OCI-LY7 (cell line): ENCODE results near the gene FSIP2. TPM values are rescaled to one million over a fixed set of nuclear protein-coding genes. Genes with fewer than 3 reads are reported as not detected.

Source experiments
- BruUV-seq: library from RNA; stranded (reverse); fragments of 400-500 nt; replicated peaks from 2 replicates; lab custom pipeline; 2021; lab: Mats Ljungman, UMichigan
- CTCF ChIA-PET: fragments of 300-600 bp; sonication (Branson Sonifier 250); formaldehyde crosslinking; loops from one replicate; lab custom pipeline; 2022; ENCODE audit warnings: antibody characterized with exemption; ENCODE audit not compliant: unreplicated experiment; lab: Charles Lee
- POLR2A ChIA-PET: fragments of 300-600 bp; sonication (Branson Sonifier 250); formaldehyde crosslinking; loops from one replicate; lab custom pipeline; 2022; ENCODE audit warnings: antibody characterized with exemption; lab: Charles Lee
- DNase-seq: peaks from one replicate; pipeline ENCODE4 v3.0.0-alpha.2; 2015; ENCODE audit warnings: low spot score
- H2AFZ ChIP-seq: fragments of 200-600 bp; sonication (generic), shearing (Covaris generic); 2 replicates; pipeline ENCODE4 v1.6.1; 2014; ENCODE audit warnings: mild to moderate bottlenecking, antibody characterized with exemption, low read length, moderate library complexity
- H3K27ac ChIP-seq: fragments of 200-600 bp; sonication (generic); 2 replicates; pipeline ENCODE4 v1.5.1; 2014; ENCODE audit warnings: mixed run types, low read depth, mild to moderate bottlenecking, moderate library complexity, low read length, inconsistent platforms; ENCODE audit not compliant: poor library complexity, severe bottlenecking
- H3K36me3 ChIP-seq: fragments of 200-600 bp; sonication (generic); 2 replicates; pipeline ENCODE4 v1.6.1; 2014; ENCODE audit warnings: mild to moderate bottlenecking, antibody characterized with exemption, low read length, moderate library complexity, mixed read lengths; ENCODE audit not compliant: insufficient read depth
- H3K4me1 ChIP-seq: fragments of 200-600 bp; sonication (generic); 2 replicates; pipeline ENCODE4 v1.5.1; 2014; ENCODE audit warnings: mild to moderate bottlenecking, low read length; ENCODE audit not compliant: insufficient read depth, poor library complexity, severe bottlenecking
- H3K4me2 ChIP-seq: fragments of 200-600 bp; sonication (generic); 2 replicates; pipeline ENCODE4 v1.6.1; 2014; ENCODE audit warnings: mild to moderate bottlenecking, low read length
- H3K4me3 ChIP-seq: fragments of 200-600 bp; sonication (generic); 2 replicates; pipeline ENCODE4 v1.5.1; 2014; ENCODE audit warnings: mild to moderate bottlenecking, low read depth, low read length; ENCODE audit not compliant: poor library complexity, severe bottlenecking
- H3K79me2 ChIP-seq: fragments of 200-600 bp; sonication (generic); 2 replicates; pipeline ENCODE4 v1.6.1; 2016; ENCODE audit warnings: low read depth, mild to moderate bottlenecking, low read length, moderate library complexity, mixed read lengths; ENCODE audit not compliant: insufficient read depth
- H3K9me2 ChIP-seq: fragments of 200-600 bp; sonication (generic); 2 replicates; pipeline ENCODE4 v1.6.1; 2016; ENCODE audit warnings: mild to moderate bottlenecking, low read length, mixed read lengths; ENCODE audit not compliant: insufficient read depth
- H3K9me3 ChIP-seq: fragments of 200-600 bp; sonication (generic); 2 replicates; pipeline ENCODE4 v1.6.1; 2014; ENCODE audit warnings: mild to moderate bottlenecking, mixed run types, low read length, mixed read lengths
- H4K20me1 ChIP-seq: fragments of 200-600 bp; sonication (generic); 2 replicates; pipeline ENCODE4 v1.6.1; 2014; ENCODE audit warnings: mild to moderate bottlenecking, antibody characterized with exemption, low read length, moderate library complexity, mixed read lengths; ENCODE audit not compliant: insufficient read depth
- EZH2phosphoT487 ChIP-seq: fragments of 200-600 bp; sonication (generic); IDR thresholded peaks from 2 replicates; pipeline ENCODE4 v1.6.1; 2018; ENCODE audit warnings: low read depth, borderline replicate concordance, mild to moderate bottlenecking, mixed run types, antibody characterized with exemption, low read length, moderate library complexity, mixed read lengths
- intact Hi-C: fragments of 100-400 bp; cut with micrococcal nuclease; formaldehyde crosslinking; loops from one replicate; pipeline ENCODE4 v1.10.0; 2022; ENCODE audit not compliant: unreplicated experiment
- total RNA-seq, 2 experiments: library from RNA; depleted of rRNA in 1 of 2; stranded (reverse); fragments of >200 nt in 1 of 2; shearing (Covaris generic) in 1 of 2; gene quantifications; 2 replicates each; pipeline ENCODE4 v1.2.3, GENCODE V29; 2014 to 2022
- TF ChIP-seq, protein P1 (sequence below): fragments of 200-600 bp; sonication (generic); conservative IDR thresholded peaks from 2 replicates; pipeline ENCODE4 v1.5.1; 2014; ENCODE audit warnings: mild to moderate bottlenecking, antibody characterized with exemption, low read length, moderate library complexity, mixed read lengths

The FSIP2 gene
- total RNA-seq, 2 experiments from 2014 or later = 0.06 to 0.19 TPM

DNA sequence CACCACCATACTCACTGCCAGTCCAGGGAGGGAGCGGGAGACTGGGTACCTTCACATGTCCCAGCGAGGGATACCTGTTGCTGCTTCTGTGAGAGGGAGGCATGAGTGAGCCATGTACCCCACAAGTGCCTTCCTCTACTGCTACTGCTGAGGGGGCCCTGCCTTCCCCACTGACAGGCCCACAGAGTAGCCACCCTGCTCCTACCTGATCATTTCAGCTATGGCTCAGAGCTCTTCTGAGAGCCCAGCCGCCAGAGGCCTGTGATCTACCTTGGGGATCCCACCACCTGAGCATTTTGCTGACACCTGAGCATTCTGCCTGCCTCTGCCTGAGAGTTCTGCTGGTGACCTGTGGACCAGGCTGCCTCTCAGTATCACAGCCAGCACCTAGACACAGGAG, 137.6 kb downstream of the FSIP2 start:
- Histone ChIP-seq H3K4me3 (no peak overlapping the region), H2AFZ (no peak overlapping the region), H3K79me2 (no peaks in the 10 kb centered on the region), H3K27ac (no peak overlapping the region), H3K4me1 (no peaks in the 10 kb centered on the region), H3K9me3 (no peaks in the 10 kb centered on the region), H3K9me2 (no peaks in the 10 kb centered on the region), H4K20me1 (no peaks in the 10 kb centered on the region), H3K36me3 (no peaks in the 10 kb centered on the region), H3K4me2 (no peak overlapping the region)
- TF ChIP-seq, protein P1, sequence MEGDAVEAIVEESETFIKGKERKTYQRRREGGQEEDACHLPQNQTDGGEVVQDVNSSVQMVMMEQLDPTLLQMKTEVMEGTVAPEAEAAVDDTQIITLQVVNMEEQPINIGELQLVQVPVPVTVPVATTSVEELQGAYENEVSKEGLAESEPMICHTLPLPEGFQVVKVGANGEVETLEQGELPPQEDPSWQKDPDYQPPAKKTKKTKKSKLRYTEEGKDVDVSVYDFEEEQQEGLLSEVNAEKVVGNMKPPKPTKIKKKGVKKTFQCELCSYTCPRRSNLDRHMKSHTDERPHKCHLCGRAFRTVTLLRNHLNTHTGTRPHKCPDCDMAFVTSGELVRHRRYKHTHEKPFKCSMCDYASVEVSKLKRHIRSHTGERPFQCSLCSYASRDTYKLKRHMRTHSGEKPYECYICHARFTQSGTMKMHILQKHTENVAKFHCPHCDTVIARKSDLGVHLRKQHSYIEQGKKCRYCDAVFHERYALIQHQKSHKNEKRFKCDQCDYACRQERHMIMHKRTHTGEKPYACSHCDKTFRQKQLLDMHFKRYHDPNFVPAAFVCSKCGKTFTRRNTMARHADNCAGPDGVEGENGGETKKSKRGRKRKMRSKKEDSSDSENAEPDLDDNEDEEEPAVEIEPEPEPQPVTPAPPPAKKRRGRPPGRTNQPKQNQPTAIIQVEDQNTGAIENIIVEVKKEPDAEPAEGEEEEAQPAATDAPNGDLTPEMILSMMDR = no peak
- no peak for TF ChIP-seq EZH2phosphoT487
- intact Hi-C loops = no loop called here
- no TSS peak for BruUV-seq
- no peak for DNase-seq
- ChIA-PET POLR2A (no interaction called here), CTCF (no interaction called here)

GRCh38 chr2:185880396-185880795, 141.8 kb downstream of the FSIP2 start:
- Histone ChIP-seq H4K20me1 (no peaks in the 10 kb centered on the region), H3K4me1 (no peaks in the 10 kb centered on the region), H3K36me3 (no peaks in the 10 kb centered on the region), H3K9me2 (no peaks in the 10 kb centered on the region), H3K27ac (no peak overlapping the region), H3K9me3 (no peaks in the 10 kb centered on the region), H3K4me3 (no peak overlapping the region), H2AFZ (no peak overlapping the region), H3K4me2 (no peak overlapping the region), H3K79me2 (no peaks in the 10 kb centered on the region)
- no TSS peak for BruUV-seq
- ChIA-PET POLR2A (interaction anchor here (1.0 kb wide), 1 partner anchor 24 kb away, joined by 3 read pairs; no protein-coding TSS in a partner anchor), CTCF (no interaction called here)
- intact Hi-C loops = no loop called here
- no peak for DNase-seq
- TF ChIP-seq EZH2phosphoT487 = no peak
- TF ChIP-seq, protein P1 = no peak
